Thymus (tissue), 11 donors: ENCODE measurements around the gene ITGA1. TPM values are rescaled to one million over a fixed set of nuclear protein-coding genes. Genes with fewer than 3 reads are reported as not detected.

ENCODE experiments used
- DNase-seq, 9 donors: peaks; one replicate each; pipeline ENCODE4 v3.0.0-alpha.2; 2013; ENCODE audit warnings: low spot score in 9 of 9, low read depth in 6 of 9, missing footprints in 1 of 9
- H3K27ac ChIP-seq, 2 donors: one replicate each; pipeline ENCODE4 v1.5.1; 2013; ENCODE audit warnings: control low read depth in 1 of 2, low read depth in 1 of 2, low read length in 1 of 2, mild to moderate bottlenecking in 1 of 2, moderate library complexity in 1 of 2
- H3K27me3 ChIP-seq, 2 donors: one replicate each; pipeline ENCODE4 v1.5.1; 2013; ENCODE audit warnings: low read length in 1 of 2; ENCODE audit not compliant: control insufficient read depth in 2 of 2, insufficient read depth in 1 of 2
- H3K36me3 ChIP-seq, 2 donors: one replicate each; pipeline ENCODE4 v1.5.1; 2013; ENCODE audit warnings: low read length in 1 of 2, mild to moderate bottlenecking in 1 of 2, moderate library complexity in 1 of 2; ENCODE audit not compliant: control insufficient read depth in 2 of 2, insufficient read depth in 2 of 2
- H3K4me1 ChIP-seq, 2 donors: one replicate each; pipeline ENCODE4 v1.5.1; 2013; ENCODE audit warnings: low read length in 2 of 2; ENCODE audit not compliant: control insufficient read depth in 2 of 2, insufficient read depth in 2 of 2
- H3K4me3 ChIP-seq, 2 donors: one replicate each; pipeline ENCODE4 v1.5.1; 2013; ENCODE audit warnings: low read length in 2 of 2, control low read depth in 1 of 2, mild to moderate bottlenecking in 1 of 2
- H3K9me3 ChIP-seq, 2 donors: one replicate each; pipeline ENCODE4 v1.5.1; 2013; ENCODE audit warnings: low read length in 1 of 2, mild to moderate bottlenecking in 1 of 2; ENCODE audit not compliant: control insufficient read depth in 2 of 2, insufficient read depth in 1 of 2
- WGBS: extraction: QIAGEN DNeasy Blood & Tissue Kit; methylation state at CpG from one replicate; pipeline ENCODE4 v1.1.7; 2013; 5-methylcytosine and 5-hydroxymethylcytosine counted together
- polyA plus RNA-seq: library from polyadenylated mRNA; stranded (reverse); fragments of 200-250 nt; gene quantifications from one replicate; pipeline ENCODE4 v1.2.3, GENCODE V29; 2013
- total RNA-seq: library from RNA; stranded (reverse); fragments of 120-200 nt; gene quantifications from one replicate; pipeline ENCODE4 v1.2.4, GENCODE V29; 2013
- donor health status: healthy.

ITGA1 gene
- total and polyA plus RNA-seq, 2 donors = 4.7 to 9.5 TPM

DNA sequence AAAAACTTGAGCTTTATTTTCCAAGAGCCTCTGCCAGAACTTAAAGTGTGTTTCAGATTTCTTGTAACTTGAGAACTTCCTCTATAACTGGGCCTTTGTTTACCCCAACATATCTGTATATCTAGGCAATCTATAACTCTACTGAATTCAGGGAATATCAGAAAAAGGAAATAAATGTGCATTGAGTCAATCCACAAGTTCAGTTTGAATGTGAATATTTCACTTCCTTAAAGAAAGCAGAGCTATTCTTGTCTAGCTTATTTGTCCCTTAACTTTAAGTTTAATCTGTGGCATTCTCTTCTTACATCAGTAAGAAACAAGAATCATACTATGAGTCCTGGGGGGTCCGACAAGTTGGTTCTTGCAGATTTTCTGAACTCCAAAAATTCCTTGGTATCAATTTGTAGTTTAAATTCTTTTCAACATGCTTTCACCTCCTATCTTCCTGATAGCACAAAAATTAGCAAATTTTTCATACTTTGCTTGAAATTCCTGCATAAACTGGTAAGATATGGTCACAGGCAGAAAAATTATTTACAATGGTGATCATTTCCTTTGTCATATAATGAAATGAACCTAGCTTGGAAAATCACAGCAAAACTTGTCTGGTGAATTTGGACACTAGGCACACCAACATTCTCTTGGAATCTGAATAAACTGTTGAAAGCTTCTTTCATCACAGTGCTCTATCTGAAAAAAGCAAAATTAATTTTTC is 19.8 kb upstream of the ITGA1 start:
- no peaks in the 10 kb centered on the region for H3K9me3 ChIP-seq
- peak overlapping the region in 1 of 2 donors; percentile 56 for H3K27ac ChIP-seq
- DNase-seq = peak in 1 of 9 donors; percentile 26
- no peaks in the 10 kb centered on the region for H3K27me3 ChIP-seq
- H3K4me1 ChIP-seq = peaks cover 0 to 10% of the 10 kb centered on the region in 2 donors
- WGBS = 95% methylated on average over 1 of the region's 1 CpG
- no peaks in the 10 kb centered on the region for H3K36me3 ChIP-seq
- H3K4me3 ChIP-seq = no peak overlapping the region

DNA sequence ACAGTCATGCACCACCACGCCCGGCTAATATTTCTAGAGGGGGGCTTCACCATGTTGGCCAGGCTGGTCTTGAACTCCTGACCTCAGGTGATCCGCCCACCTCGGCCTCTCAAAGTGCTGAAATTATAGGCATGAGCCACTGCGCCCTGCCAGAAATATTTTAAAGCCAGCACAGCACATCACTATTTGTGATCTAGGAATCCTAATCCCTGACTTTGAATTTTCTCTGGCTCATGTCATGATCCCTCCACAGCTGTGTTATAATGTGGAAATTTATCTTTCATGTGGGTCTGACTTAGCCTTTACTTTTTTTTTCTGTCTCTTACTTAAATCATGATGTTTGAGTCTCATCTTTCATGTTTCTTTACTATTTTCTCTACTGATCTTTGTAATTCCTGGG is 18.7 kb upstream of the ITGA1 start:
- no peaks in the 10 kb centered on the region for H3K36me3 ChIP-seq
- 95% methylated on average over 5 of the region's 5 CpGs for WGBS
- H3K4me3 ChIP-seq = no peak overlapping the region
- DNase-seq = no peak
- H3K27me3 ChIP-seq = no peaks in the 10 kb centered on the region
- peaks cover 0 to 13% of the 10 kb centered on the region in 2 donors for H3K4me1 ChIP-seq
- no peak overlapping the region for H3K27ac ChIP-seq
- no peaks in the 10 kb centered on the region for H3K9me3 ChIP-seq

DNA sequence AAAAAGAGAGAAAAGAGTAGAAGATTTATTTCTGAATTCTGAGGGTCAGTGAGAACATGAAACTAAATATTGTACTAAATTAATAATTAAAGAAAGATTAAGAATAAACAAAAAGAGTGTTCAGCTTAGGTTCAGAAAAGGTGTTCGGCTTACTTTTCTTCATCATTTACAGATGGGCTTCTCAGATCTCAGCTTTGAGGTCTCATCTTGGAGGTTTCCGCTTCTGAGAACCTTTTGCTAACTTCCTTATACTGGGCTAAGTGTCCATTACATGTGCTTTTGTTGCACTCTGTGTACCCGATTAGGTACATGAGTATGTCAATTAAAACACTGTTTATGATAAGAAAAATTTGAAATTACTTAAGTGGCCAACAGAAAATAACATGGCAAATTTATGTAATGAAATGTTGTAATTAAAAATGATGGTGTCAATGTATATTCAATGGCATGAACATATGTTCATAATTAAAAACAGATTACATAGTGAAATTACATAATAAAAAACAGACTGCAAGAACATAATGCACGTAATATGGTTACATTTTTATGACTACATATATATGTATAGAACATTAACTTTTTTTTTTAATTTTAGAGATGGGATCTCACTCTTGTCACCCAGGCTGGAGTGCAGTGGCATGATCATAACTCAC is 17.3 kb upstream of the ITGA1 start:
- WGBS = 97% methylated on average over 4 of the region's 4 CpGs

DNA sequence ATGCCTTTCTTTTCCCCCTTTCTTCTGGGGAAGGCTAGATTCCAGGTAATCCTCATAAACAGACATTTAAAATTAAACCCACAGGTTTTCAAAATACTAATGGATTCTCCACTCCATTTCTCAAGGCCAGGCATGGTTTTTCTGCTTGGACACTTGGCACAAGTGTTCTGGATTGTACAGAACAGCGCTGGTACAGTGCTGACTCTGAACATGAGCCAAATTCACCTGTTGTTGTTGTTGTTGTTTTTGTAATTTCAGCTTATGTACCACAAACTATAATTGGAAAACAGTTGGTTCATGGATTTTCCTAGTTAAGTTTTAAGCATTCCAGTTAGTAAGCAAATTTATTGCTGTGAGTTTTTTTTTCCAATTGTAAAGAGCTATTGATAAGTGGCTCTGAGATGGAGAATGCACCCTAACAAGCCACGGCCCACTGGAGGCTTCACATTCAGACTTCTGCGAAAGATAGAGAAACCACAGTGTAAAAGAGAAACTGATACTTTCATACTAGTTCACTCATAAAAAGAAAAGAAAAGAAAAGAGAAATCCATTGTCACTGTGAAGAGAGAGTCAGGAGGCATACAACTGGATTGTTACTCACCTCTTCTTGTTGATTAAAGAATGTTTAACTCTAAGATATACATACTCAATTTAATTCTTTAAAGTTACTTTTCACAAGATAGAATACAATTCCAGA is 16.2 kb upstream of the ITGA1 start:
- H3K27me3 ChIP-seq = no peaks in the 10 kb centered on the region
- H3K9me3 ChIP-seq = no peaks in the 10 kb centered on the region
- H3K27ac ChIP-seq = peak overlapping the region in 1 of 2 donors; percentile 23
- H3K4me1 ChIP-seq = peaks cover 0 to 23% of the 10 kb centered on the region in 2 donors
- peak in 2 of 9 donors; percentile 13 to 53 for DNase-seq
- WGBS = 40% methylated on average over 3 of the region's 3 CpGs
- no peak overlapping the region for H3K4me3 ChIP-seq
- no peaks in the 10 kb centered on the region for H3K36me3 ChIP-seq

More for the DNA sequence above, 17.3 kb upstream of the ITGA1 start:
- Histone ChIP-seq H3K9me3 (no peaks in the 10 kb centered on the region), H3K27ac (no peak overlapping the region), H3K36me3 (no peaks in the 10 kb centered on the region), H3K27me3 (no peaks in the 10 kb centered on the region), H3K4me1 (peaks cover 0 to 15% of the 10 kb centered on the region in 2 donors), H3K4me3 (no peak overlapping the region)
- DNase-seq = no peak

DNA sequence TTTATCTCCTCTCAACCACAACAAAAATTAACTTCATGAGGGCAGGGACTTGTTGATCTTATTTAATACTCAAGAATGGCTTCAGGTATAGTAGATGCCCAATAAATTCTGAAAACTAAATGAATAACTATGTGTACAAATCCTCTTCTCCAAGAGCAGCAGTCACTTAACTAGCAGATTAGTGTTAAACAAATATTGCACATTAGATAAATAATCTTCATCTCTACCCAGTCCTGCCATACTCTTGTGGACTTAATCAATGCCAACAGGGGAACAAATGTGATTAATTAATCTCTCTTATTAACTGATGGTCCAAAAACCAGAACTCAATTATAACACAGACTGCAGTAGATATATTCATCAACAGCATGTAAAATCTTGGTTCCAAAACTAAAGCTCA is 15.0 kb upstream of the ITGA1 start:
- Histone ChIP-seq H3K4me3 (no peak overlapping the region), H3K9me3 (no peaks in the 10 kb centered on the region), H3K36me3 (no peaks in the 10 kb centered on the region), H3K27me3 (no peaks in the 10 kb centered on the region), H3K4me1 (peaks cover 0 to 21% of the 10 kb centered on the region in 2 donors), H3K27ac (no peak overlapping the region)
- no peak for DNase-seq

DNA sequence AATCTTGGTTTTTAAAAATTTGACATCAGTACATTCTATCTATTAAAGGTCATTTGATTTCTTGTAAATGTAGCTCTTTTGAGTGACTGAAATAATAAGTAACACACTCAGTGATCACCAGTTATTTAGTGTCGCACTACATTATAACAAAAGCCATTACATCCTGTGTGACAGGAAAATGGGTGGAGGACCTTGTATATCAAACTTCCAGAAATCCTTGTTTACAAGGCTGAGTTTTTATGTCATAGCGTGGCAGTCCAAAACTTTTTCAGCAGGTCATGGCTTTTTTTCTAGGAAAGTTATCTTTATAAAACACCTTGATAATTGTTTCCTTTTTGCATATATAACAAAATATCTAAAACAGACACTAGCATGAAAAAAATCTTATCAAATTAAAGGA is 14.4 kb upstream of the ITGA1 start:
- Histone ChIP-seq H3K27ac (no peak overlapping the region), H3K9me3 (no peaks in the 10 kb centered on the region), H3K27me3 (no peaks in the 10 kb centered on the region), H3K4me1 (peaks cover 0 to 21% of the 10 kb centered on the region in 2 donors), H3K4me3 (no peak overlapping the region), H3K36me3 (no peaks in the 10 kb centered on the region)
- WGBS = 94% methylated on average over 2 of the region's 2 CpGs
- no peak for DNase-seq

DNA sequence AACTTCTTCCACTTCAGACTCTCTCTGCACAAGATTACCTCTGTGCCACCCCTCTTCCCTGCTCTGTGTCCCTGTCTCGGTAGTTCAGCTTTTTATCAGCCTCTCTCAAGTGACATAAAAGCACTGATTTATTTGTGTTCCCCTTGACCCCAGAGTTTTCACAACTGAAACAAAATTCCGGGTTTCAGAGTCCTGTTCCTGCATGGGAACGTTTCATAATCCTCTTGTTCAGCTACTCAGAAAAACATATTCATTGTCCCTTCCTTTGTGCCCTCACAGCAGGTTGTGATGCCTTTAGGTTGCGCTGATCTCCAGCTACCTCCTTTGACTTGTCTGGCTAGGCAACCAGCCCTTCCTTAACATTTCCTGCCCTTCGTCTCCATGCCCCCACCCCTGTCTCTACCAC is 13.7 kb upstream of the ITGA1 start:
- H3K27me3 ChIP-seq = no peaks in the 10 kb centered on the region
- no peak for DNase-seq
- H3K27ac ChIP-seq = no peak overlapping the region
- H3K36me3 ChIP-seq = no peaks in the 10 kb centered on the region
- H3K4me1 ChIP-seq = peaks cover 0 to 18% of the 10 kb centered on the region in 2 donors
- H3K4me3 ChIP-seq = no peak overlapping the region
- H3K9me3 ChIP-seq = no peaks in the 10 kb centered on the region
- 46% methylated on average over 5 of the region's 5 CpGs for WGBS

DNA sequence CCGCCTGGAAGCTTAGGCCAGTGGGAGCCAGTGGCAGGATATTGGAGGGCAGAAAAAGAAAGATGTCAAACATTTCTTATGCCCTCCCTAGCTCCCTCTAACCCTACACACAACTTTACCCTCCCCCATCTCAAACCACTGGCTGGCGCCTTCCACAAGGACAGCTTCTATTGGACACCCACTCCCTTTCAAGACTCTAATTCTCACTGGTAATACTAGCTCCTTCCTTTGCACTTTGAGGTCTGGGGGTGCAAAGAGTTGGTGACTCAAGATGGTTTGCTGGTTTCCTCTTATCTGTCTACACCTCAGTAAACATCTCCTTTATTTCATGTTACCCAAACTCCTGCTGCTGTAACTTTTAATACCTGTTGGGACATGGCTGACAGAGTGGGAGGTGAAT is 11.6 kb upstream of the ITGA1 start:
- 96% methylated on average over 2 of the region's 2 CpGs for WGBS
- Histone ChIP-seq H3K9me3 (no peaks in the 10 kb centered on the region), H3K27me3 (no peaks in the 10 kb centered on the region), H3K27ac (no peak overlapping the region), H3K36me3 (no peaks in the 10 kb centered on the region), H3K4me1 (peaks cover 0 to 18% of the 10 kb centered on the region in 2 donors), H3K4me3 (no peak overlapping the region)
- peak in 2 of 9 donors; percentile 15 to 61 for DNase-seq

DNA sequence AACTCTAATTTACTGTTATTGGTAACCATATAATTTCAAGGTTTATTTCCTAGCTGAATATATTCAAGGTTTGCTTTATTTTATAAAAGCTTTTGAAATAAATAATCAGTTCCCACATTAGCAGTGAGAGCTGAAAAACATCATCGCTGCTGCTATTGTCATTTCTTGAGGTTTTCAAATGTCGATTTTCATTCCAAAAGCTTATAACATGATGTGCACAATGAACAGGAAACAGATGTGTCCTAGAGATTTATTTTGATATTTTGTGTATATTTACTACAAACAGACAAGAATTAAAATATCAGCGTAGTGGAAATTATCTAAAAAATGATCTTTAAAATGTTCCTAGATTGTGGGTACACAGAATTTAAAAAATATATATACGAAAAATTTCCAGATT is 10.5 kb upstream of the ITGA1 start:
- H3K27me3 ChIP-seq = no peaks in the 10 kb centered on the region
- peaks cover 0 to 13% of the 10 kb centered on the region in 2 donors for H3K4me1 ChIP-seq
- H3K36me3 ChIP-seq = no peaks in the 10 kb centered on the region
- no peak overlapping the region for H3K27ac ChIP-seq
- no peak for DNase-seq
- H3K4me3 ChIP-seq = no peak overlapping the region
- no peaks in the 10 kb centered on the region for H3K9me3 ChIP-seq
- WGBS = 43% methylated on average over 4 of the region's 4 CpGs
